Right lobe of liver (tissue), 6 donors: Measurements from ENCODE around the gene NOTCH4. TPM values are rescaled to one million over a fixed set of nuclear protein-coding genes. Genes with fewer than 3 reads are reported as not detected.

Experiments
- ATAC-seq, 4 donors: fragments of 200-7000 bp; cut with Tn5 transposase; one replicate each; pipeline ENCODE4 v1.9.1; 2020; ENCODE audit warnings: mild to moderate bottlenecking in 4 of 4, moderate library complexity in 4 of 4
- DNase-seq, 3 donors: peaks; one replicate each; pipeline ENCODE4 v3.0.0-alpha.2; 2020
- H3K27ac ChIP-seq, 3 donors: fragments of 200-600 bp; one replicate each; pipeline ENCODE4 v1.8.0; 2022
- H3K27me3 ChIP-seq, 2 donors: fragments of 200-600 bp; one replicate each; pipeline ENCODE4 v1.8.0; 2022
- H3K36me3 ChIP-seq, 4 donors: fragments of 200-600 bp; sonication (generic) in 1 of 4; one replicate each; pipeline versions ENCODE4 v1.5.1 to v1.8.0; 2017 to 2022; ENCODE audit warnings: control low read depth in 1 of 4
- H3K4me1 ChIP-seq, 4 donors: fragments of 200-600 bp; sonication (generic) in 1 of 4; one replicate each; pipeline versions ENCODE4 v1.5.1 to v1.8.0; 2017 to 2022; ENCODE audit warnings: control low read depth in 1 of 4
- H3K4me3 ChIP-seq, 3 donors: fragments of 200-600 bp; one replicate each; pipeline ENCODE4 v1.8.0; 2022
- H3K9me3 ChIP-seq, 4 donors: fragments of 200-600 bp; sonication (generic) in 1 of 4; one replicate each; pipeline versions ENCODE4 v1.5.1 to v1.8.0; 2017 to 2022; ENCODE audit warnings: control low read depth in 1 of 4
- CTCF ChIP-seq, 4 donors: fragments of 200-600 bp in 3 of 4; fragments of 450-650 bp in 1 of 4; IDR thresholded peaks; one replicate each; pipeline versions ENCODE4 v1.5.1 to v1.8.0; 2016 to 2022; ENCODE audit warnings: antibody characterized with exemption in 4 of 4, mild to moderate bottlenecking in 2 of 4
- POLR2A ChIP-seq: fragments of 450-650 bp; IDR thresholded peaks from one replicate; pipeline ENCODE4 v1.6.1; 2017; ENCODE audit warnings: antibody characterized with exemption, mild to moderate bottlenecking
- WGBS: methylation state at CpG from one replicate; pipeline ENCODE4 v1.1.6; 2018; ENCODE audit warnings: low coverage, low lambda C conversion rate; ENCODE audit not compliant: insufficient coverage; ENCODE audit errors: missing lambda C conversion rate; 5-methylcytosine and 5-hydroxymethylcytosine counted together
- intact Hi-C, 2 donors: fragments of 100-400 bp; cut with DNase I; formaldehyde crosslinking; loops; one replicate each; pipeline versions ENCODE4 v1.11.2 to v1.14.1; 2022
- total RNA-seq, 6 experiments: library from RNA; depleted of rRNA in 2 of 6; stranded (reverse); fragments of >200 nt in 2 of 6; fragmentation: NEBNext Ultra II Directional in 3 of 6; extraction: Animal tissue kit (Norgen Biotek cat#: 25700) in 3 of 6; gene quantifications; one replicate each; pipeline versions ENCODE4 v1.1.0 to v1.2.4, GENCODE V29; 2016 to 2023
- donor health status: DM: no; HTN: yes; CAD: no.
- donor health status: DM: no; HTN: no; CAD: no.
- donor health status: DM: no; HTN: no; CAD: no.
- donor health status: DM: no; HTN: yes; CAD: no.
- donor health status: DM: no; HTN: yes; CAD: no.

The NOTCH4 gene
- total RNA-seq, 6 experiments from 2014 or later: 6.6 to 16.5 (median 8.9) TPM

GRCh38 chr6:32167154-32167760, 56.6 kb downstream of the NOTCH4 start:
- Histone ChIP-seq H3K4me1 (no peaks in the 10 kb centered on the region), H3K36me3 (peaks cover 0 to 25% (median 10%) of the 10 kb centered on the region in 4 donors), H3K9me3 (no peaks in the 10 kb centered on the region), H3K27me3 (no peaks in the 10 kb centered on the region), H3K4me3 (no peak overlapping the region), H3K27ac (no peak overlapping the region)
- ATAC-seq: peak in 1 of 4 donors; percentile 6
- DNase-seq: no peak
- TF ChIP-seq POLR2A (no peak), CTCF (IDR thresholded peaks at IDR 0.05) (no peak)
- WGBS: 96% methylated on average over 9 of the region's 32 CpGs
- intact Hi-C loops: no loop called here

DNA sequence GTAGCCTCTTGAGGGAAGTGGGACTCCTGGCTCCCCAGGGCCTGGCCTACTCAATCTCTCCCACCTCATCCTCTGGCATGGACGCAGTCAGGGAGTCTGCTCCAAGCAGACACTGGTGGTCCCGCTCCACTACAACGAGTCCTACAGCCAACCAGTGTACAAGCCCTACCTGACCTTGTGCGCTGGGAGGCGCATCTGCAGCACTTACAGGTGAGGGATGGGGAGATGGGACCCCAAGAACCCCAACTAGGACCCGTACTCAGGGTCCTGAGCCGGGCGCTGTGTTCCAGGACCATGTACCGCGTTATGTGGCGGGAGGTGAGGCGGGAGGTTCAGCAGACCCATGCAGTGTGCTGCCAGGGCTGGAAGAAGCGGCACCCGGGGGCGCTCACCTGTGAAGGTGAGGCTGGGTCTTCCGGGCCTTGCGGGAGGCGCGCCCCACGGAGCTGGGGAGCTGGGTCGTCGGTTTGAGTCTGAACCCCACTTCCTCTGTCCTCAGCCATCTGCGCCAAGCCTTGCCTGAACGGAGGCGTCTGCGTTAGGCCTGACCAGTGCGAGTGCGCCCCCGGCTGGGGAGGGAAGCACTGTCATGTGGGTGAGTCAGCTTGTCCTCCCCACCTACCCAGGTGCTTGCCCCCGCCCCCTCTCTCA, 57.3 kb downstream of the NOTCH4 start:
- ATAC-seq (peak in 1 of 4 donors; percentile 12), DNase-seq (no peak)
- H3K9me3 ChIP-seq: no peaks in the 10 kb centered on the region
- intact Hi-C loops: no loop called here
- 93% methylated on average over 5 of the region's 30 CpGs for WGBS
- no peaks in the 10 kb centered on the region for H3K4me1 ChIP-seq
- TF ChIP-seq CTCF (IDR thresholded peaks at IDR 0.05): no peak
- no peak for TF ChIP-seq POLR2A
- H3K36me3 ChIP-seq: peaks cover 0 to 25% (median 10%) of the 10 kb centered on the region in 4 donors
- H3K27ac ChIP-seq: no peak overlapping the region
- H3K4me3 ChIP-seq: no peak overlapping the region
- H3K27me3 ChIP-seq: no peaks in the 10 kb centered on the region

GRCh38 chr6:32164295-32164694, 59.6 kb downstream of the NOTCH4 start, which contains the start of gene EGFL8:
TSS of gene EGFL8 (plus strand) at chr6:32164595. CDS start at chr6:32166166, 1,571 bp downstream.
- Histone ChIP-seq H3K27me3 (no peaks in the 10 kb centered on the region), H3K4me1 (no peaks in the 10 kb centered on the region), H3K27ac (no peak within 1 kb of the TSS), H3K36me3 (peaks cover 0 to 12% (median 4%) of the 10 kb centered on the region in 4 donors), H3K9me3 (no peaks in the 10 kb centered on the region), H3K4me3 (no peak within 1 kb of the TSS)
- DNase-seq (no peak), ATAC-seq (no peak)
- intact Hi-C loops: no loop called here
- TF ChIP-seq POLR2A (no peak), CTCF (IDR thresholded peaks at IDR 0.05) (no peak)

GRCh38 chr6:32163559-32164258, 60.2 kb downstream of the NOTCH4 start:
- Histone ChIP-seq H3K4me3 (no peak overlapping the region), H3K4me1 (no peaks in the 10 kb centered on the region), H3K27me3 (no peaks in the 10 kb centered on the region), H3K36me3 (peaks cover 0 to 8% (median 4%) of the 10 kb centered on the region in 4 donors), H3K9me3 (no peaks in the 10 kb centered on the region), H3K27ac (no peak overlapping the region)
- intact Hi-C loops: no loop called here
- DNase-seq (no peak), ATAC-seq (no peak)
- TF ChIP-seq POLR2A: no peak
- TF ChIP-seq CTCF (IDR thresholded peaks at IDR 0.05): no peak
- WGBS: 92% methylated on average over 4 of the region's 7 CpGs
